H1 (cell line): ENCODE results near the gene DNAAF5. TPM values are rescaled to one million over a fixed set of nuclear protein-coding genes. Genes with fewer than 3 reads are reported as not detected.
"Not testable (repeated sequence)": the region's sequence is repeated elsewhere in the genome, so short reads cannot be mapped to it uniquely, and the experiment has no call there.

Experiments used
- CTCF ChIA-PET: fragments of 300-600 bp; sonication (Branson Sonifier 250); formaldehyde crosslinking; loops from one replicate; lab custom pipeline; 2021; ENCODE audit not compliant: partially characterized antibody; lab: Charles Lee
- POLR2A ChIA-PET: fragments of 300-600 bp; sonication (Branson Sonifier 250); formaldehyde crosslinking; loops from one replicate; lab custom pipeline; 2021; ENCODE audit warnings: inconsistent platforms; ENCODE audit not compliant: partially characterized antibody; lab: Charles Lee
- DNase-seq, 2 experiments: peaks; one replicate each; pipeline versions ENCODE4 v3.0.0 to v3.0.0-alpha.2; 2010 to 2022; ENCODE audit warnings: low spot score in 2 of 2, low read depth in 1 of 2, mixed read lengths in 1 of 2
- FAIRE-seq: peaks from 2 replicates; lab custom pipeline; 2011; peaks lifted over from hg19 to GRCh38; lab: Jason Lieb, UNC
- H2AFZ ChIP-seq: 2 replicates; pipeline ENCODE4 v1.8.1; 2012; ENCODE audit warnings: low read length, inconsistent platforms
- H2AK5ac ChIP-seq: 2 replicates; pipeline ENCODE4 v1.6.1; 2013; ENCODE audit warnings: low read depth, low read length
- H2BK120ac ChIP-seq: replicated peaks from 2 replicates; pipeline ENCODE3; 2013; ENCODE audit warnings: low read depth, low read length, inconsistent platforms
- H2BK12ac ChIP-seq: 2 replicates; pipeline ENCODE4 v1.6.1; 2013; ENCODE audit warnings: low read depth, low read length
- H2BK15ac ChIP-seq: 2 replicates; pipeline ENCODE4 v1.6.1; 2013; ENCODE audit warnings: low read length
- H2BK20ac ChIP-seq: 2 replicates; pipeline ENCODE4 v1.6.1; 2013; ENCODE audit warnings: low read length
- H2BK5ac ChIP-seq: 2 replicates; pipeline ENCODE4 v1.6.1; 2013; ENCODE audit warnings: low read depth, low read length
- H3K14ac ChIP-seq: 2 replicates; pipeline ENCODE4 v1.6.1; 2013; ENCODE audit warnings: inconsistent platforms; ENCODE audit not compliant: insufficient read length
- H3K18ac ChIP-seq: 2 replicates; pipeline ENCODE4 v1.6.1; 2013; ENCODE audit warnings: low read length; ENCODE audit errors: extremely low read depth
- H3K23ac ChIP-seq: 2 replicates; pipeline ENCODE4 v1.6.1; 2013; ENCODE audit warnings: inconsistent platforms; ENCODE audit not compliant: insufficient read length
- H3K23me2 ChIP-seq: 2 replicates; pipeline ENCODE4 v1.6.1; 2013; ENCODE audit warnings: low read depth, low read length
- H3K27ac ChIP-seq: 2 replicates; pipeline ENCODE4 v1.6.1; 2011; ENCODE audit warnings: low read depth, low read length, inconsistent platforms
- H3K27me3 ChIP-seq, 4 experiments: replicated peaks in 1 of 4; 1 replicate in 1 of 4; 2 replicates in 3 of 4; pipeline versions ENCODE4 v1.6.1 to v1.8.1; 2011 to 2013; ENCODE audit warnings: low read length in 3 of 4, mild to moderate bottlenecking in 3 of 4, inconsistent platforms in 2 of 4, mixed read lengths in 2 of 4, moderate library complexity in 1 of 4; ENCODE audit not compliant: control insufficient read depth in 3 of 4, insufficient read depth in 3 of 4; ENCODE audit errors: extremely low read depth in 1 of 4
- H3K36me3 ChIP-seq, 4 experiments: 2 replicates each; pipeline versions ENCODE4 v1.6.1 to v1.8.1; 2011 to 2013; ENCODE audit warnings: mild to moderate bottlenecking in 4 of 4, low read length in 3 of 4, moderate library complexity in 2 of 4, control low read depth in 1 of 4, inconsistent platforms in 1 of 4; ENCODE audit not compliant: insufficient read depth in 4 of 4, control insufficient read depth in 2 of 4
- H3K4ac ChIP-seq: replicated peaks from 2 replicates; pipeline ENCODE3; 2013; ENCODE audit warnings: low read length, low read depth, mixed read lengths, inconsistent platforms; ENCODE audit not compliant: insufficient read length
- H3K4me1 ChIP-seq, 4 experiments: replicated peaks in 1 of 4; 1 replicate in 1 of 4; 2 replicates in 3 of 4; pipeline versions ENCODE4 v1.6.1 to v1.8.1; 2011 to 2013; ENCODE audit warnings: low read length in 3 of 4, inconsistent platforms in 2 of 4, mixed read lengths in 1 of 4; ENCODE audit not compliant: insufficient read depth in 4 of 4, control insufficient read depth in 3 of 4
- H3K4me2 ChIP-seq, 2 experiments: 2 replicates each; pipeline versions ENCODE4 v1.6.1 to v1.8.1; 2011 to 2013; ENCODE audit warnings: low read depth in 2 of 2, low read length in 2 of 2, control low read depth in 1 of 2, inconsistent platforms in 1 of 2, mild to moderate bottlenecking in 1 of 2; ENCODE audit not compliant: insufficient read depth in 1 of 2
- H3K4me3 ChIP-seq, 4 experiments: fragments of 200-600, 300-600 bp in 1 of 4; sonication (generic), shearing (Covaris generic), sonication (Bioruptor Twin) in 1 of 4; 2 replicates each; pipeline versions ENCODE4 v1.5.1 to v1.8.1; 2011 to 2016; ENCODE audit warnings: low read length in 4 of 4, low read depth in 3 of 4, control low read depth in 2 of 4, inconsistent platforms in 2 of 4, mild to moderate bottlenecking in 2 of 4, mixed read lengths in 1 of 4, moderate library complexity in 1 of 4; ENCODE audit not compliant: insufficient read depth in 2 of 4; ENCODE audit errors: extremely low read depth in 1 of 4
- H3K56ac ChIP-seq: replicated peaks from 2 replicates; pipeline ENCODE3; 2013; ENCODE audit warnings: low read depth, mild to moderate bottlenecking, mixed read lengths, low read length, inconsistent platforms; ENCODE audit not compliant: insufficient read length
- H3K79me1 ChIP-seq: 2 replicates; pipeline ENCODE4 v1.6.1; 2013; ENCODE audit warnings: low read depth, low read length, control low read depth
- H3K79me2 ChIP-seq, 2 experiments: 2 replicates each; pipeline versions ENCODE4 v1.6.1 to v1.8.1; 2012 to 2013; ENCODE audit warnings: low read length in 2 of 2, mild to moderate bottlenecking in 2 of 2, inconsistent platforms in 1 of 2; ENCODE audit not compliant: insufficient read depth in 2 of 2, control insufficient read depth in 1 of 2
- H3K9ac ChIP-seq, 4 experiments: replicated peaks in 1 of 4; 1 replicate in 1 of 4; 2 replicates in 3 of 4; pipeline versions ENCODE4 v1.6.1 to v1.8.1; 2011 to 2013; ENCODE audit warnings: low read depth in 3 of 4, low read length in 3 of 4, control low read depth in 2 of 4, mild to moderate bottlenecking in 2 of 4, moderate library complexity in 2 of 4, inconsistent platforms in 1 of 4; ENCODE audit errors: extremely low read depth in 1 of 4
- H3K9me3 ChIP-seq, 2 experiments: 2 replicates each; pipeline versions ENCODE4 v1.6.1 to v1.8.1; 2012 to 2013; ENCODE audit warnings: mild to moderate bottlenecking in 2 of 2, moderate library complexity in 2 of 2, control low read depth in 1 of 2, inconsistent platforms in 1 of 2, low read depth in 1 of 2, low read length in 1 of 2, mixed read lengths in 1 of 2; ENCODE audit not compliant: insufficient read depth in 2 of 2
- H4K20me1 ChIP-seq, 2 experiments: replicated peaks in 1 of 2; 2 replicates each; pipeline versions ENCODE3 to v1.8.1; 2011 to 2013; ENCODE audit warnings: inconsistent platforms in 2 of 2, low read length in 2 of 2, mild to moderate bottlenecking in 1 of 2; ENCODE audit not compliant: insufficient read depth in 2 of 2, control insufficient read depth in 1 of 2
- H4K5ac ChIP-seq: 2 replicates; pipeline ENCODE4 v1.6.1; 2013; ENCODE audit warnings: low read length, low read depth, mixed read lengths, inconsistent platforms; ENCODE audit not compliant: insufficient read length
- H4K8ac ChIP-seq: 2 replicates; pipeline ENCODE4 v1.8.0; 2013; ENCODE audit warnings: mild to moderate bottlenecking, moderate library complexity, low read length, inconsistent platforms; ENCODE audit not compliant: insufficient read depth; ENCODE audit errors: extremely low read depth
- H4K91ac ChIP-seq: replicated peaks from 2 replicates; pipeline ENCODE3; 2013; ENCODE audit warnings: low read length, mixed read lengths, inconsistent platforms; ENCODE audit not compliant: insufficient read length
- WGBS, 2 experiments: shearing (Covaris generic) in 1 of 2; methylation state at CpG; one replicate each; pipeline versions ENCODE4 v1.1.6 to v1.1.7; 2013 to 2015; ENCODE audit warnings: low lambda C conversion rate in 2 of 2, mixed read lengths in 2 of 2, inconsistent platforms in 1 of 2, low coverage in 1 of 2, missing lambda C conversion rate in 1 of 2; ENCODE audit not compliant: insufficient replicate concordance in 2 of 2, insufficient coverage in 1 of 2, insufficient read length in 1 of 2; ENCODE audit errors: extremely low coverage in 1 of 2, missing lambda C conversion rate in 1 of 2; 5-methylcytosine and 5-hydroxymethylcytosine counted together
- polyA plus RNA-seq, 7 experiments: library from polyadenylated mRNA; depleted of rRNA in 3 of 7; stranded (reverse) in 5 of 7; unstranded in 2 of 7; fragments of >200 nt in 5 of 7; fragments of 200-250 nt in 2 of 7; gene quantifications; 1 replicate in 5 of 7; 2 replicates in 1 of 7; 4 replicates in 1 of 7; pipeline versions ENCODE4 v1.2.1 to v1.2.3, GENCODE V29; 2011 to 2013; ENCODE audit warnings: missing spikeins in 2 of 7, mixed read lengths in 2 of 7
- total RNA-seq: library from RNA; stranded (reverse); fragmentation: NEBNext Ultra II Directional; extraction: Animal tissue kit (Norgen Biotek cat#: 25700); gene quantifications from 2 replicates; pipeline ENCODE4 v1.2.1, GENCODE V29; 2021

DNAAF5 gene
- total and polyA plus RNA-seq, 2 of the 8 experiments (the other 6 are each of a cell fraction or from before 2014, with no cell fraction given): 55.1 to 95.9 TPM

GRCh38 chr7:744128-744520, 17.6 kb downstream of the DNAAF5 start:
- H3K9me3 ChIP-seq, H3K4me2 ChIP-seq, H4K8ac ChIP-seq, H3K27ac ChIP-seq, FAIRE-seq, H3K14ac ChIP-seq, DNase-seq, H2AFZ ChIP-seq, H2AK5ac ChIP-seq, H3K4me1 ChIP-seq, H4K91ac ChIP-seq, H3K4me3 ChIP-seq, H4K5ac ChIP-seq, H3K23ac ChIP-seq, H2BK5ac ChIP-seq, H3K56ac ChIP-seq, H3K9ac ChIP-seq, H2BK12ac ChIP-seq, H2BK15ac ChIP-seq, CTCF ChIA-PET, H3K4ac ChIP-seq, POLR2A ChIA-PET, H2BK20ac ChIP-seq, H3K79me1 ChIP-seq, H2BK120ac ChIP-seq, H3K18ac ChIP-seq, H3K27me3 ChIP-seq, H3K23me2 ChIP-seq: not testable (repeated sequence)
- Histone ChIP-seq H3K36me3 (peaks cover 5 to 15% (median 7%) of the 10 kb centered on the region in 4 experiments; a peak in 7 of 8 replicates), H4K20me1 (peaks cover 0 to 23% of the 10 kb centered on the region in 2 experiments), H3K79me2 (peaks cover 0 to 21% of the 10 kb centered on the region in 2 experiments; a peak in 2 of 4 replicates)
- WGBS, 2 experiments: 94% methylated on average over 5 of the region's 5 CpGs; no CpG with 5 or more reads in 1 of the 2 experiments
